Mesodermal cell (in vitro differentiated cells): ENCODE results near the gene THRA.

Experiments
- H3K27ac ChIP-seq: 2 replicates; pipeline ENCODE4 v1.7.0; 2013; ENCODE audit warnings: mild to moderate bottlenecking, low read depth, low read length, moderate library complexity; ENCODE audit not compliant: severe bottlenecking
- H3K36me3 ChIP-seq: 2 replicates; pipeline ENCODE4 v1.7.1; 2013; ENCODE audit warnings: mild to moderate bottlenecking, low read length, moderate library complexity; ENCODE audit not compliant: control insufficient read depth, insufficient read depth
- H3K4me1 ChIP-seq: one replicate; pipeline ENCODE4 v1.7.1; 2013; ENCODE audit warnings: mild to moderate bottlenecking, low read length; ENCODE audit not compliant: insufficient read depth, control insufficient read depth, poor library complexity, severe bottlenecking
- H3K4me3 ChIP-seq: 2 replicates; pipeline ENCODE4 v1.7.0; 2013; ENCODE audit warnings: low read length, control low read depth, mild to moderate bottlenecking; ENCODE audit not compliant: insufficient read depth, poor library complexity, severe bottlenecking; ENCODE audit errors: extremely low read depth
- H3K9me3 ChIP-seq: 2 replicates; pipeline ENCODE4 v1.7.1; 2013; ENCODE audit warnings: mild to moderate bottlenecking, low read length, moderate library complexity; ENCODE audit not compliant: control insufficient read depth
- WGBS, 2 experiments: methylation state at CpG; one replicate each; pipeline ENCODE4 v1.1.5; 2013; ENCODE audit warnings: missing lambda C conversion rate in 2 of 2; ENCODE audit not compliant: insufficient coverage in 2 of 2; 5-methylcytosine and 5-hydroxymethylcytosine counted together

THRA gene

GRCh38 chr17:40021451-40021971, 41.3 kb upstream of the THRA start:
- H3K36me3 ChIP-seq, result peaks cover 61% of the 10 kb centered on the region
- peaks cover 23% of the 10 kb centered on the region for H3K4me1 ChIP-seq
- no peak overlapping the region for H3K4me3 ChIP-seq
- H3K9me3 ChIP-seq, result no peaks in the 10 kb centered on the region
- 88 to 94% methylated on average over 6 to 7 of the region's 9 CpGs for WGBS, 2 experiments
- H3K27ac ChIP-seq, result no peak overlapping the region

- WGBS, 2 experiments, result 93 to 95% methylated on average over 9 of the region's 9 CpGs
- H3K36me3 ChIP-seq, result peaks cover 69% of the 10 kb centered on the region
- no peak overlapping the region for H3K4me3 ChIP-seq
- peaks cover 23% of the 10 kb centered on the region for H3K4me1 ChIP-seq
- no peaks in the 10 kb centered on the region for H3K9me3 ChIP-seq
- no peak overlapping the region for H3K27ac ChIP-seq
Measured at GRCh38 chr17:40022497-40022896, 40.3 kb upstream of the THRA start.

GRCh38 chr17:40022961-40023541, 39.7 kb upstream of the THRA start:
- WGBS, 2 experiments, result 87 to 92% methylated on average over 13 to 16 of the region's 19 CpGs
- H3K4me3 ChIP-seq, result no peak overlapping the region
- no peak overlapping the region for H3K27ac ChIP-seq
- no peaks in the 10 kb centered on the region for H3K9me3 ChIP-seq
- peaks cover 74% of the 10 kb centered on the region for H3K36me3 ChIP-seq
- H3K4me1 ChIP-seq, result peaks cover 23% of the 10 kb centered on the region

GRCh38 chr17:40023590-40024292, 39.0 kb upstream of the THRA start:
- Histone ChIP-seq H3K4me3 (no peak overlapping the region), H3K4me1 (peaks cover 17% of the 10 kb centered on the region), H3K36me3 (peaks cover 81% of the 10 kb centered on the region), H3K27ac (no peak overlapping the region), H3K9me3 (no peaks in the 10 kb centered on the region)
- WGBS, 2 experiments, result 87 to 94% methylated on average over 4 to 8 of the region's 10 CpGs

- Histone ChIP-seq H3K9me3 (no peaks in the 10 kb centered on the region), H3K36me3 (peaks cover 88% of the 10 kb centered on the region), H3K4me3 (no peak overlapping the region), H3K27ac (no peak overlapping the region), H3K4me1 (peaks cover 12% of the 10 kb centered on the region)
- 92 to 97% methylated on average over 8 of the region's 8 CpGs for WGBS, 2 experiments
Measured at GRCh38 chr17:40024901-40025300, 37.9 kb upstream of the THRA start.

GRCh38 chr17:40025559-40025958, 37.2 kb upstream of the THRA start:
- Histone ChIP-seq H3K4me1 (peaks cover 12% of the 10 kb centered on the region), H3K36me3 (peaks cover 90% of the 10 kb centered on the region), H3K27ac (no peak overlapping the region), H3K9me3 (no peaks in the 10 kb centered on the region), H3K4me3 (no peak overlapping the region)
- 91 to 100% methylated on average over 1 to 2 of the region's 2 CpGs for WGBS, 2 experiments

GRCh38 chr17:40025991-40026815, 36.6 kb upstream of the THRA start:
- no peak overlapping the region for H3K27ac ChIP-seq
- 94 to 96% methylated on average over 17 to 22 of the region's 22 CpGs for WGBS, 2 experiments
- peaks cover 93% of the 10 kb centered on the region for H3K36me3 ChIP-seq
- no peaks in the 10 kb centered on the region for H3K9me3 ChIP-seq
- H3K4me1 ChIP-seq, result peaks cover 9% of the 10 kb centered on the region
- no peak overlapping the region for H3K4me3 ChIP-seq

- no peak overlapping the region for H3K4me3 ChIP-seq
- no peak overlapping the region for H3K27ac ChIP-seq
- 45 to 49% methylated on average over 28 of the region's 33 CpGs for WGBS, 2 experiments
- peaks cover 93% of the 10 kb centered on the region for H3K36me3 ChIP-seq
- H3K4me1 ChIP-seq, result peaks cover 1% of the 10 kb centered on the region
- no peaks in the 10 kb centered on the region for H3K9me3 ChIP-seq
Measured at GRCh38 chr17:40026816-40027613, 35.8 kb upstream of the THRA start.

GRCh38 chr17:40027614-40028012, 35.2 kb upstream of the THRA start:
- H3K4me3 ChIP-seq, result no peak overlapping the region
- H3K4me1 ChIP-seq, result no peaks in the 10 kb centered on the region
- WGBS, 2 experiments, result 91 to 93% methylated on average over 1 to 3 of the region's 5 CpGs
- H3K9me3 ChIP-seq, result no peaks in the 10 kb centered on the region
- H3K36me3 ChIP-seq, result peaks cover 93% of the 10 kb centered on the region
- H3K27ac ChIP-seq, result no peak overlapping the region

GRCh38 chr17:40028595-40028994, 34.2 kb upstream of the THRA start:
- Histone ChIP-seq H3K9me3 (no peaks in the 10 kb centered on the region), H3K27ac (no peak overlapping the region), H3K36me3 (peaks cover 92% of the 10 kb centered on the region), H3K4me1 (no peaks in the 10 kb centered on the region), H3K4me3 (no peak overlapping the region)
- whole genome bisulfite sequencing, 2 experiments, result 91 to 97% methylated on average over 8 to 12 of the region's 13 CpGs
